ENCODE results near the gene CNBP.
"Not testable (repeated sequence)": the region's sequence is repeated elsewhere in the genome, so short reads cannot be mapped to it uniquely, and the experiment has no call there.

The CNBP gene

GRCh38 chr3:129224984-129225393 is 41.3 kb upstream of the CNBP start:
- TF ChIP-seq ISL1 (CRISPR knock-in tag; IDR thresholded peaks at IDR 0.05) = no peak
- peak; percentile 67 for ATAC-seq

GRCh38 chr3:129224387-129224786 is 40.7 kb upstream of the CNBP start:
- not testable (repeated sequence) for ATAC-seq

- ATAC-seq = no peak
- TF ChIP-seq ZNF8 (CRISPR knock-in tag; IDR thresholded peaks at IDR 0.05) (no peak), TOX (CRISPR knock-in tag; IDR thresholded peaks at IDR 0.05; ENCODE audit: borderline replicate concordance) (no peak), CREB5 (CRISPR knock-in tag; IDR thresholded peaks at IDR 0.05; ENCODE audit: low read depth) (no peak), RARB (CRISPR knock-in tag; IDR thresholded peaks at IDR 0.05) (no peak), ZFP3 (CRISPR knock-in tag; IDR thresholded peaks at IDR 0.05) (no peak), ZC3H10 (CRISPR knock-in tag; IDR thresholded peaks at IDR 0.05) (no peak), ZNF565 (CRISPR knock-in tag; conservative IDR thresholded peaks at IDR 0.05; ENCODE audit: low read depth) (no peak), POU6F1 (CRISPR knock-in tag; IDR thresholded peaks at IDR 0.05; ENCODE audit: borderline replicate concordance, low read depth) (no peak), ESRRG (CRISPR knock-in tag; IDR thresholded peaks at IDR 0.05) (no peak)
Observed at GRCh38 chr3:129218742-129219141, 35.0 kb upstream of the CNBP start.

GRCh38 chr3:129213238-129213637 is 29.5 kb upstream of the CNBP start:
- ATAC-seq = no peak
- TF ChIP-seq CSDC2 (CRISPR knock-in tag; IDR thresholded peaks at IDR 0.05) (no peak), ARNTL (CRISPR knock-in tag; IDR thresholded peaks at IDR 0.05; ENCODE audit: borderline replicate concordance, low read depth) (no peak), ZNF70 (CRISPR knock-in tag; IDR thresholded peaks at IDR 0.05) (no peak), ESRRG (CRISPR knock-in tag; IDR thresholded peaks at IDR 0.05) (no peak)

- ATAC-seq = peak; percentile 93
- no peak for TF ChIP-seq ZFP3 (CRISPR knock-in tag; IDR thresholded peaks at IDR 0.05)
- TF ChIP-seq PPARA (CRISPR knock-in tag; IDR thresholded peaks at IDR 0.05; ENCODE audit: borderline replicate concordance) = no peak
- TF ChIP-seq OSR1 (CRISPR knock-in tag; IDR thresholded peaks at IDR 0.05) = 0 out of 2 replicates have a peak, but pooled peaks have one; percentile 56
Observed at GRCh38 chr3:129211772-129212171, 28.1 kb upstream of the CNBP start.

- TF ChIP-seq GLIS3 (CRISPR knock-in tag; IDR thresholded peaks at IDR 0.05) (no peak), TSHZ2 (CRISPR knock-in tag; IDR thresholded peaks at IDR 0.05) (no peak), ISL1 (CRISPR knock-in tag; IDR thresholded peaks at IDR 0.05) (no peak), PPARA (CRISPR knock-in tag; IDR thresholded peaks at IDR 0.05; ENCODE audit: borderline replicate concordance) (no peak), RARB (CRISPR knock-in tag; IDR thresholded peaks at IDR 0.05) (no peak), ZFP3 (CRISPR knock-in tag; IDR thresholded peaks at IDR 0.05) (no peak), ZC3H10 (CRISPR knock-in tag; IDR thresholded peaks at IDR 0.05) (no peak), PATZ1 (CRISPR knock-in tag; IDR thresholded peaks at IDR 0.05; ENCODE audit: borderline replicate concordance) (no peak), OSR1 (CRISPR knock-in tag; IDR thresholded peaks at IDR 0.05) (no peak), CSRNP3 (CRISPR knock-in tag; IDR thresholded peaks at IDR 0.05) (no peak), ZNF8 (CRISPR knock-in tag; IDR thresholded peaks at IDR 0.05) (no peak), TOX (CRISPR knock-in tag; IDR thresholded peaks at IDR 0.05; ENCODE audit: borderline replicate concordance) (no peak), ZNF565 (CRISPR knock-in tag; conservative IDR thresholded peaks at IDR 0.05; ENCODE audit: low read depth) (no peak), ARNTL (CRISPR knock-in tag; IDR thresholded peaks at IDR 0.05; ENCODE audit: borderline replicate concordance, low read depth) (no peak), SNAI2 (CRISPR knock-in tag; IDR thresholded peaks at IDR 0.05) (no peak), CSDC2 (CRISPR knock-in tag; IDR thresholded peaks at IDR 0.05) (no peak), ESRRG (CRISPR knock-in tag; IDR thresholded peaks at IDR 0.05) (no peak)
- no peak for ATAC-seq
Observed at GRCh38 chr3:129211345-129211744, 27.6 kb upstream of the CNBP start.

All from SK-N-SH treated with all-trans-retinoic acid at 6 μM for 48 hours (cell line).